GM18870 (cell line): Measurements from ENCODE around the gene ZBTB17.
"Not testable (repeated sequence)": the region's sequence is repeated elsewhere in the genome, so short reads cannot be mapped to it uniquely, and the experiment has no call there.

Experiments
- ATAC-seq: cut with Tn5 transposase; IDR thresholded peaks from one replicate; pipeline ENCODE4 v1.9.1; 2021; ENCODE audit warnings: moderate library complexity; ENCODE audit not compliant: unreplicated experiment

Gene ZBTB17

GRCh38 chr1:15975805-15976680 is at the start of gene ZBTB17:
ZBTB17 (minus strand) TSS chr1:15976101; CDS start chr1:15948495, 27,606 bp downstream.
- peak; percentile 71 for ATAC-seq

DNA sequence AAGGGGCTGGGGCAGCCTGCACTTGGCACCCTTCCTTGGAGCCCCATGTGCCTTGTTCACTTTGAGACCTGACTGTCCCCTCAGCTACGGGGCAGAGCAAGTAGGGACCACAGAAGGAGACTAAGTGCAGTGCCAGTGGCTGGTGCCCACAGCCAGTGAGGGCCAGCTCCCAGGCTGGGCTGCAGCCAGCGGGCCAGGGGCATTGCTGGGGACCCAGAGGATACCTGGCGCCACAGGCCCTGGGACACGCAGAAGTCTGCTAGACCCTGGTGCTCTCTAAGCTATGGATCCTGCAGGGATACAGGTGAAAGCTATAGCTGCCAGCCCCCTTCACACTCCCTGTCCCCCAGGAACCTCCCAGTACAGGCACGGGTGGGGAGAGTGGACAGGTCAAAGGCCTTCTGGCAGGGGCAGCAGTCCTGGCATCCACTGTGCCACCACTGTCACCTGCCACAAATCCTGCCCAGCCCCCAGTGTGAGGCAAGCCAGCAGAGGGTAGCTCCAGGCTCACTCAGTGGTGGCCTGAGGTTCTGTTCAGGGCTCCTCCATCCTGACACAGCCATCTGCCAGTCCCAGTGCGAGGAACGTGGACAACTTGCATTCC is 47.3 kb upstream of the ZBTB17 start:
- ATAC-seq = no peak

GRCh38 chr1:16022393-16022792 is 46.5 kb upstream of the ZBTB17 start:
- ATAC-seq = no peak

- ATAC-seq = no peak
Observed at GRCh38 chr1:16021681-16022080, 45.8 kb upstream of the ZBTB17 start, which contains the start of gene CLCNKA. CLCNKA (plus strand) TSS chr1:16022036; CDS start chr1:16022620, 584 bp downstream.

DNA sequence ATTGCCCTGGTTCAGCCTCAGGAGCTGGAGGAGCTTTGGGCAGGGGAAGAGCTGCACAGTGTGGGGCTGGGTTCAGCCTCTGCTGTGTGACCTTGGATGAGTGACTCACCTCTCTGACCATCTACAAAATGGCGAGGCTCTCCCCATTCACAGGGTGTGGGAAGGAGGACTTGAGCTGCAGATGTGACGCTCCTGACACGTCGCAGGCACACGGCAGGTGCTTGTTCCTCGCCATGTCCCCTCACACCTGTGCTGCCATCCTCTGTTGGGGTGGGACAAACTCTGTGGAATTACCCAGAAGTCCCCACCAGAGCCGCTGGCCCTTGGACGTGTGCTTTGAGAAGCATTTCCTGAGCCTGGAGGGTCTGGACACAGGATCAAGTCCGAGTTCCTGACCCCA is 45.0 kb upstream of the ZBTB17 start:
- not testable (repeated sequence) for ATAC-seq

DNA sequence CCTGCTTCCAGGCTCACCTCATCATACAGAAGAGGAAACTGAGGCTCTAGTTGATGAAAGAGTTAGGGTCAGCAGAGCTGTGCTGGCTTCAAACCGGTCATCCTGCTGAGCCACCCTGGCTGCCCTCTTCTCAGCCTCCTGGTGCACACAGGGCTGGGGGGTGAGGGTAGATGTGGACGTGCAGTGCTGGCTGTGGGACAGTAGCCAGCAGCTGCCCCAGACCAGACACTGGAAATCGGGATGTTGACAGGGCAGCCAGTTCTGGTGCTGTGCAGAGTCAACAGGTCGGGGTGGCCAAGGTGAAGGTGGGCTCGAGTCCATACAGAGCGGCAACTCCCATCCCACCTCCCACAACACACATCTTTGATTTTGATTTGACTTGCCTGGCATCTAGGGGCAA is 44.4 kb upstream of the ZBTB17 start:
- no peak for ATAC-seq

GRCh38 chr1:16019644-16020277 is 43.9 kb upstream of the ZBTB17 start:
- no peak for ATAC-seq

DNA sequence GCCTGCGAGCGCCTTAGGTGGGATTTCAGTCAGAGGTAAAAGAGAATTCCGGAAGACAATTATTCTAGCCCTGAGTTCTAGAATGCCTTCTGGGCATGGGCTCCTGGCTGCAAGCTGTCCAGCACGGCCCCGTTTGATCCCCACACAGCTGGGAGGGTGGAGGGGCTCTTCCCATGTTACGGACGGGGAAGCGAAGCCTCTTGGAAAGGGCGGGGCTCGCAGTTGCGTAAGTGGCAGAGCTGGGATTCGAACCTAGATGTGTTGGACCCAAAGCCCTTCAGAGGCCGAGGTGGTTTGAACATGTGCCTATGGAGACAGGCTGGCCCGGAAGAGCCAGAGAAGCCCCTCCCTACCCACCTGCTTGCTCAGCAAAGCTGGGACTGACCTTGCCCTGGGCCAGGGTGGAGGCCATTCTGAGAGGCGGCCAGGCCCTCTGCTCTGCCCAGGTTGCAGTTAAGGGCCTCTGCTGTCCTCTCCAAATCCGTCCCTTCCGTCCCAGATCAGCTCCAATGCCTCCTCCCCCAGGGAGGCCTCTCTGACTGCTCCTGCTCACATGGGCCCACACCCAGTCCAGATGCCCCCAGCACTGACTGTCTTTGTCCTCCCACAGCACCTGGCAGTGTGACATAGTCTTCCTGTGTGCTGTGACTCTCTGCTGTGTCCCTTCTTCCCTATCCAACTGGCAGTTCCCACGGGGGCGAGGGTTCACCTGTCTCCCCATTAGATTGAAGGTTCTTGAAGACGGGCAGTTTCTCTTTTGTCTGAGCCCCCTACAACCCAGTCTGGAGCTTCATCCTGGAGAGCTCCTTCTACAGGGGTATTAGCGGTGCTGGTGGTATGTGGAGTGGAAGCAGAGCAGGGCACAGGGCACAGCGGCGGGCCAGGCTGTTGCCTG is 43.1 kb upstream of the ZBTB17 start:
- no peak for ATAC-seq

DNA sequence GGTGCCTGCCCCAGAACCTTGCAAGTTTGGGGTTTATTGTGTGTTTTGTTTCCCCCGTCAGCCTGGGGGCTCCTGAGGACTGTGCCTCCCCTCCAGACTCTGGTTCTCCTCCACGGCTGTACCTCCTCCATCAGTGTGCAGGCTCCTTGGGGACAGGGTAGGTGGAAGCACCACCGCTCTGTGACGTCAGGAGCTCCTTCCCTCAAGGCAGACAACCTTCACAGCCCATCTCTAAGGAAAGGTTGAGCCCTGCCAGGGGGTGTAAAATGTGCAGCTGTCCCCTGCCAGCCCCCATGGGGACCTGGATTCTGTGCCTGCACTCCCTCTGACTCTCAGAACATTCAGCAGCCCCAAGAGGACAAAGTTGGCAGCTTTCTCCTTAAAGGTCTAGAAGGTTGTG is 42.4 kb upstream of the ZBTB17 start:
- no peak for ATAC-seq

DNA sequence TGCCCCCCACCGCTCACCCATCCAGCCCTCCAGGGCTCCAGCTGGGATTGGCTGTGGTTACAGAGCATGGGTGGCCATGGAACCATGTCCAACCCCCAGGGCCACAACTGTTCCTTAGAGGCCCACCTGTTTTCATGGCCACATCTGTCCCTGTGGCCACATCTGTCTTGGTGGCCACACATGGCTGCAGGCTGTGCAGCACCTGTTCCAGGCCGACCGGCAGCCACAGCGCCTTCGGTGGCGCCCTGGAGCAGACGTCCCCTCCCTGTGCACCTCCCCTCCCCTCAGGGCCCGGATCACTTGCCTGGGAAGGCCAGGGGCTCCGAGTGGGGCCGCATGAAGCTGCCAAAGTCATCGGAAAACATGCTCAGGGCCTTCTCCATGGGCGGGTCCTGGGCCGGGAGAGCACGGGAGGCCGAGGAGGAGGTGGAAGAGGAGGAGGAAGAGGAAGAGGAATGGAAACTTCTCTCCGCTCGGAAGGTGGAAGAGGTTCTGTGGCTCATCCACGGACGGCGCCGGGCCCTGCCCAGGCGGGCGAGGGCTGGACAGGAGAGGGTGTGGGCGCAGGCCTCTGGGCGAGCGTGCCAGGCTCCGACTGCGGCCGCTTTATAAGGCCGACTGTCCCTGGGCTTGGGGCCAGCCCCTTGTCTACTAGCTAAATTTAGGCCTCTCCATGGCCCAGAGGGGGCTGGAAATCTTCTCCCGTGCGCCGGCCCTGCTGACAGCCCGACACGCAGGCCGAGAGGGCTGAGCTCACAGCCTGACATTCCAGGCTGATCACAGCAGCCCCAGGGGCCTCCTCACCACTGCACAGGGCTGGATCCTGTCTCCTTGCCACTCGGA is 41.8 kb upstream of the ZBTB17 start, which contains the start of gene HSPB7:
Gene HSPB7 (minus strand): TSS at position 583 of the 843 bp plus-strand sequence. CDS start 80 bp downstream, at position 503.
- no peak for ATAC-seq

DNA sequence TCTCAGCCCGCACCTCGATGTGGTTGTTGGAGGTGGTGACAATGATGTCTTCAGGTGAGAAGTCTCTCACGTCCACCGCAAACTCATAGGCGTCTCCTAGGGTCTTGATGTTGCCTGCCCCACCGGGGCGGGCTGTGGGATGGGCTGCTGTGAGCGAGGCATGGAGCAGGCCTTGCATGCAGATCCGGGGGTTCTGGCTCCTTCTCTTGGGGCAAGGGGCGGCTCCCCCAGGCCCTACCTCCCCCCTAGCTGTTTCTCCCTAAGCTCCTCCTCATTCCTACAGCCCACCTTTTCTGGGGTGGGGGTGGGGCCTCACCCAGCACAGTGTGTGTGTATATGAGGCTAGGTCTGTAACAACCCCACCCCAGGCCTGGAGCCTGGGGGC is 41.2 kb upstream of the ZBTB17 start:
- no peak for ATAC-seq

DNA sequence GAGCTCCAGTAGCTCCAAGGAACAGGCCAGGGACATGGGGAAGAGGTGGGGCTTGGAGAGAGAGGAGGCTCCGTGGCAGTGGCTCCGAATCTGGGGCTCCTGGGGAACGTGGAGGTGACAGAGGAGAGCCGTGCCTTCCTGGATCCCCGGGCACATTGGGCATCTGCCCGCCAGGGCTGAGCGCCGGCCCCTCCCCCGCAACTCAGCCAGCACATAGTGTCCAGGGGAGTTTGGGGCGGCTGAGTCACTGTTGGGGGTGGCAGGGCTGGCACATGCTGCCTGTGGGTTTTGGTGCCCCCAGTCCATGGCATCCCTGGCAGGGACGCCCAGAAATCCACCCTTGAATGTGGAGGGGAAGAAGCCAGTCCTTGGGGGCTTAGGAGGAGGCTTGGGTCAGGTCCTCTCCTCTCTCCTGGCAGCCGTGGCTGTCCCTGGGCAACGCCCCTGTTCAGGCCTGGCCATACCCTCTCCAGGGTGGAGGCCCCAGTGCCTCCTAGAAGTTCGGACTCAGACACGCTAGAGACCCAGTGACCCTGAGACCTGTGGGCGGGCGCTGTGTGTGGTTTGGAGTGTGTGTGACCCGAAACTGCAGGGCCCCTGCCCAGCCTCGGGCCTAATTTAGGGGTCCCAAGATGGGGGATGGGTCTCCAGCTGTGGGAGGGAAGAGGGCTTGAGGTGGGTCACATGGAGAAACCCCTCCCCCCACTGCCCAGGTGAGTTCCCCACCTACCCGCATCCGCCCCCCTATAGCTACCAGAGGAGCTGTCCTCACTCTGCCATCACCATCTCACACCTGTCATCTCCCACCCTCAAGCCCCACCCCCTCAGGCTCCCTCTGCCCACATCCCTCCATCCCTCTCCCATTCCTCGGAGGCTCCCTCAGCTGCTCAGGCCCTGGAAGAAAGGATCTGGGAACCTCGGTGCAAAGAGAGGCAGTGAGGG is 40.3 kb upstream of the ZBTB17 start:
- no peak for ATAC-seq

GRCh38 chr1:16015491-16015890 is 39.6 kb upstream of the ZBTB17 start:
- no peak for ATAC-seq

GRCh38 chr1:16014509-16015482 is 38.9 kb upstream of the ZBTB17 start:
- ATAC-seq = no peak

DNA sequence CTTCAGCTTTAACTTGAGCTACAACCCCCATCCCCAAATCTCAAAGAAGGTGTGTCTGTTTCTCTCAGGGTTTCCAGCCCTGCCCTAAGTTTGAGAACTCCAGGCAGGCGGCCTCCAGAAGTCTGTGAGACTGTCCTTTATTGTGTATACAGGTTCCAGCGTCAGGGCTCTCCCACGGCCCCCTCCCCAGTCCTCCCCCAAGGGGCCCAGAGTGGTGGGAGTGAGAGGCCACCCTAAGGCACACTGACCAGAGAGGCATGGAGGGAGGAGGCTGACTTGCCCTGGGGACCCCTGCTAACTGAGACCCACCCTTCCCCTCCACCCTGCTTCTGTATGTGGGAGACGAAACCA is 38.0 kb upstream of the ZBTB17 start:
- ATAC-seq = no peak

DNA sequence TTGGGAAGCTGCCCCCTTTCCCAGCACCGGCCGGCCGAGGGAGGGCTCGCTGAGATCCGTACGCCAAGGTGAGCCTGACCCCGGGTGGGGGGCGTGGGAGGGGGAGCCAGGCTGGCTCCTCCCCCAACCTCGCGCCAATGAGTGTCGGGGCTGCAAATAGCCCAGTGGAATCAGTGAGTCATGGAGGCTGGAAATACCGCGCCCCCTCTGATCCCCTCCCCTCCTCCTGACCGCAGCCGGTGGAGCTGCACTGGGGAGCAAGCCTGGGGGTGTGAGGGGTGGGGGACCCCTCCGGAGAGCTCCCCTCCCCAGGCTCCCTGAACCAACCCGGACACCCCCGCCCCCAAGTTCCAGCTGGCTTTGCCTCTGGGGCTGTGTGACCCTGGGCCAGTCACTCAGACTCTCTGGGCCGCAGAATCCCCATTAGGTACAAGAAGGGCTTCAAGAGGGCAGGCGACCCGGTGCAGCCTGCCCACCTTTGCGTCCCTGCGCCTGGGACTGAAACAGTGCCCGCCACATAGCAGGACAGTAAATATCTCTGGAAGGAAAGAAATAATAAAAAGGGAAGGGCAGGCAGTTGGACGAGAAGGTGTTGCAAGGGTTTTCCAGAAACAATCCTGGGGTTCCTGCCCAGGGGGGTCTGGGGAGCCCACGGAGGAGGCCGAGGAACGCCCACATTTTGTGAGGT is 37.5 kb upstream of the ZBTB17 start:
- no peak for ATAC-seq

DNA sequence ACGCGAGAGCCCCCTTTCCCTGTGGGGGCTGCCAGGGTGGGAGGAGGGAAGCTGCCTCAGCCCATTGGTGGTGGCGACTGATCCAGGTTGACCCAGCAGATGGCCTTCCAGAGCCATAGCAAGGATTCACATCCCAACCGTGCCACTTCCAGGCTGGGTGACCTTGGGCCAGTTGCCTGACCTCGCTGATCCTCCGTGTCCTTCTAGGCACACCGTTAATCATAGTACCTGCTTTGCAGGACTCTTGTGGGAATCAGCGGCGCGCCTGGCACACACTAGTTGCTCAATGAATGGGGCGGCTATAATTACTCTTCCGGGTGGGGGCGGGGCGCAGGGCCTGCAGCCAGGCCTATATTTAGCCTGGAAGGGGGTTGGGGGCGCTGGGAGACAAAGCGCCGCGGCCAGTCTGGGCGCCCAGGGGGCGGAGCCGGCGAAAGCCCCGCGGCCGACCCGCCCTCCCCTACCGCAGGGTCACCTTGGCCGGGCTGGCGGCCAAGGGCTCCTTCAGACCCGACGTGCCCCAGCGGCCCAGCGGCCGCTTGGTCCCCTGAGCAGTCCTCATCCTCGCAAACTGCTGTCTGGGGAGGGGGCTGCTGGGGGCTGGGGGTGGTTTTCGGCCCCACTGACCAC is 36.8 kb upstream of the ZBTB17 start:
- no peak for ATAC-seq
